ENCODE data around the gene RPS6KC1.
"Not testable (repeated sequence)": the region's sequence is repeated elsewhere in the genome, so short reads cannot be mapped to it uniquely, and the experiment has no call there.

The RPS6KC1 gene

GRCh38 chr1:213201380-213202155 lies 150.5 kb downstream of the RPS6KC1 start:
- DNase-seq, result no peak
- intact Hi-C loops (cut with DNase I), result no loop called here

DNA sequence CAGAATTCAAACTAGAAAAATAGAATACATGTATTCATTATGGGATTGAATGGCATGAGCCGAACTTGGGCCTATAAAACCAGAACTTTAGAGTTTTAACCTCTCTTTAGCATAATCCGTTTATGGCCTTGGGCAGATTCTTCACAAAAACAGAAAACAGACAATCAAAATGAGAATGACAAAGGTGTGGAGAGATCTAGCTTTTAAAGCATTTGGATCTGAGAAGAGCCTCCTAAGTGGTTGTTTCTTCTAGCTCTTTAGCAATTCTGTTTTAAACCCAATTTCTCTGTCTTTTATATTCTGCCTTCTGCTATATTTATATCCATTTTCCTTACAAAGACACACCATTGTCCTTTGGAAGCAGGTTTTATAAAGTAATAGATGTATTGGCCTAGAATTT lies 160.2 kb downstream of the RPS6KC1 start:
- DNase-seq, result no peak

DNA sequence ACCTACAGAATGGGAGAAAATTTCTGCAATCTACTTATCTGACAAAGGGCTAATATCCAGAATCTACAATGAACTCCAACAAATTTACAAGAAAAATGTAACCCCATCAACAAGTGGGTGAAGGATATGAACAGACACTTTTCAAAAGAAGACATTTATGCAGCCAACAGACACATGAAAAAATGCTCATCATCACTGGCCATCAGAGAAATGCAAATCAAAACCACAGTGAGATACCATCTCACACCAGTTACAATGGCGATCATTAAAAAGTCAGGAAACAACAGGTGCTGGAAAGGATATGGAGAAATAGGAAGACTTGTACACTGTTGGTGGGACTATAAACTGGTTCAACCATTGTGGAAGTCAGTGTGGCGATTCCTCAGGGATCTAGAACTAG lies 168.0 kb downstream of the RPS6KC1 start:
- intact Hi-C loops (cut with DNase I); DNase-seq: not testable (repeated sequence)

More for the DNA sequence above, 160.2 kb downstream of the RPS6KC1 start:
- intact Hi-C loops (cut with DNase I), result no loop called here

GRCh38 chr1:213221209-213221608 lies 170.2 kb downstream of the RPS6KC1 start:
- no peak for DNase-seq
- intact Hi-C loops (cut with DNase I), result no loop called here

DNA sequence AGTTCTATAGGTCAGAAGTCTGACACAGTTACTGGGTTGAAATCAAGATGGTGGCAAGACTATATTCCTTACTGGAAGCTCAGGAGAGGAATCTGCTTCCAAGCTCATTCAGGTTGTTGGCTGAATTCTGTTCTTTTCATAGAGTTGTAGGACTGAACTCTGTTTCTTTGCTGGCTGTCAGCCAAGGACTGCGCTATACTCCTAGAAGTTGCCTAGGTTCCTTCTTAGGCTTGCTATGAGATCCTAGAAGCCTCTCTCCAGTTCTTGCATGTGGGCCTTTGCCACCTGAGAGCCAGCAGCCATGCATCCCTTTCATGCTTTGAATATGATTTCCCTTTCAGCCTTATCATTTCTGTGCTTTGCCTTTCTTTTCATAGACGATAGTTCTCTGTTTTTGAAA lies 176.4 kb downstream of the RPS6KC1 start:
- no peak for DNase-seq
- intact Hi-C loops (cut with DNase I), result no loop called here

DNA sequence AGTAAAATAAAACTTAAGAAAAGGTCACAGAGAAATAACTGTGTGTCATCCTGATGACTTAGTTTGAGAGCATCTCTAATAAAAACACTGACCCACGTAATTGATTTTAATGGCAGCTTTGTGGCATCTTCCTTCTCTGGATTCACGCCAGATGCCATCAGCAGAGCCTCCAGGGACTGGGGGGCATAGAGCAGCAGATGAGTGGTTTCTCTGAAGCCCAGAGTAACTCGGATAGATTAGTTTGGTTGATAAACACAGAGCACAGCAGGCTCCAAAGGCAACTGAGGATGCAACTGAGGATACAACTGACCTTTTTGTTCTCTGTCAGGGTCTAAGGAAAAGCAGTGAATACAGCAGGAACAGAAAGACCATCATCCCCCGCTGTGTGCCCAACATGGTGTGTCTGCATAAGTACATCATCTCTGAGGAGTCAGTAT lies 180.8 kb downstream of the RPS6KC1 start:
- no peak for DNase-seq
- intact Hi-C loops (cut with DNase I), result no loop called here

DNA sequence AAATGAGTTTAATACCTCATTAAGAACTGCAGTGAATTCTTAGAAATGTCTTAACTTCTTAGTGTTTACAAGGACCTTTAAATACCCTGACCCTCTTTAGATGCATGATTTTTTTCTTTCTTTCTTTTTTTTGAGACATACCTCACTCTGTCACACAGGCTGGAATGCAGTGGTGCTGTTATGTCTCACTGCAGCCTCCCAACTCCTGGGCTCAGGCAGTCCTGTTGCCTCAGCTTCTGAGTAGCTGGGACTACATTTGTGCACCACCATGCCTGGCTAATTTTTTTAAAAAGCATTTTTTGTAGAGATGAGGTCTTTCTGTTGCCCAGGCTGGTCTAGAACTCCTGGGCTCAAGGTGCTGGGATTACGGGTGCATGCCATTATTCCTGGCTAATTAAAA lies 191.8 kb downstream of the RPS6KC1 start:
- intact Hi-C loops (cut with DNase I), result no loop called here

DNA sequence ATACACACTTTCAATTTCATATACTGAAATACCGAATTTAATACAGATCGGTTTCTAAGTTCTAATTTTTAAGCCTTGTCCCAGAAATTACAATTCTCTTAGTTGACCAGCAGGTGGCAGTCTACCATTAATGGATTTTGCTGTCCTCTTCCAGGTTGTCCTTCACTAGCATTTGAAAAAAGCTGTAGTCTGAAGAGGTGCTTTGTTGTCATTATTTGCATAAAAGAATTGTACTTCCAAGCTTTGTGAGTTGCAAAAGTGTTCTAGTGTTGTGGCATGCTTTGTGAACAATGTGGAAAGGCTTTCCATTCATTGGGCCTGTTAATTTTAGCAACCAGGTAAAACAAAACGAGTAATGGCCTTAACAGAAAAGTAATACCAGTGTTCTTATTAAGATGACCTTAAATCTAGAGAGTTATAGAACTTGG lies 193.6 kb downstream of the RPS6KC1 start:
- intact Hi-C loops (cut with DNase I), result loop anchor here (1.0 kb wide), 1 partner anchor 879 kb away; no protein-coding TSS in a partner anchor
- DNase-seq, result peak in 2 of 10 donors; percentile 11 to 32

More for the DNA sequence above, 191.8 kb downstream of the RPS6KC1 start:
- no peak for DNase-seq

DNA sequence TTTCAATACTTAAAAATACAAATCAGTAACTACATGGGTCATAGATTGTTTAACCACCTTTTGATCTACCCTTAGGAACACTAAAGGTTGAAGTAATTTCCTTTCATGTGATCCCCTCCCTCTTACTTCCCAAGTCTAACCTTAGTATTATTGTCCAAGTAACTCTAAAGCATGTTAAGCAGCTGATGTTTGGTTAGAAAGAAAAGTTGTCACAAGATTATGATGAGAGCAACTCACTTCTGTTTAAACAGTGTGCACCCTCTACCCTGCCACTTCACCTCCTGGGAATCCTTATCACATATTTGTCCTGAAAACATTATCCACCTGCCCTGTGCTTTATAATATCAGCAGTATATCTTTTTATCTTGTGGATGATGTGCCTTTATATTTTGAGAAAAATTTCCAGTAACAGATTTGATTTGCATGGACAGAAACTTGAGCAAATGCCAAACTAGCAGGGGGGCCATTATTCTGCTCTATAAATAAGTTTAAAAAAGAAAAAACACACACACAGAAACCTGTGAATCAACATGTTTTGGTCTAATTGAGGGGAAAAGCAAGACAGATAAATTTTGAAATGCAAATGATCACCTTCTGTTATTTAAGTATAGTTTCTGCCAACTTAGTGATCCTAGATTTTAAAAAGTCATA lies 194.3 kb downstream of the RPS6KC1 start:
- intact Hi-C loops (cut with DNase I), result no loop called here
- DNase-seq, result no peak

GRCh38 chr1:213247038-213247437 lies 196.0 kb downstream of the RPS6KC1 start:
- no peak for DNase-seq
- intact Hi-C loops (cut with DNase I), result no loop called here

- intact Hi-C loops (cut with DNase I), result no loop called here
- DNase-seq, result no peak
Measured at GRCh38 chr1:213249395-213249794, 198.4 kb downstream of the RPS6KC1 start.

GRCh38 chr1:213250041-213250440 lies 199.0 kb downstream of the RPS6KC1 start:
- DNase-seq, result no peak
- intact Hi-C loops (cut with DNase I), result no loop called here

DNA sequence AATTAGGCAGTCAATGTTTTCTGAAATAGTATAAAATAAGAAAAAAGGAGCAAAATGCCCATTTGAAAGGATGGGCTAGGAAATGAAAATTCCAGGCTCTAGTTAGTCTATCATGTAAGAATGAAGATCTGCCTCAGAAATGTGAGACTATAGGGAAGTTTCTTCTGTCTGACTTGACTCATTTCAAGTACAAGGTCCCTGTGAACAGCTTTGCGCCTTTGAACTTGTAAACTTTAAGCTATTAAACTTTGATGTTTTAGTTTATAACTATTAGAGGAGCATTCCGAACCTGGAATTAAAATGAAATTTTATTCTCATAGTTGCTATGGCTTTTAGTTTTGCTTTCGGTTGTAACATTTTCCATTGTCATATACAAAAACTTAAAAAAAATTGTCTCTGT lies 199.4 kb downstream of the RPS6KC1 start:
- intact Hi-C loops (cut with DNase I), result no loop called here
- no peak for DNase-seq

DNA sequence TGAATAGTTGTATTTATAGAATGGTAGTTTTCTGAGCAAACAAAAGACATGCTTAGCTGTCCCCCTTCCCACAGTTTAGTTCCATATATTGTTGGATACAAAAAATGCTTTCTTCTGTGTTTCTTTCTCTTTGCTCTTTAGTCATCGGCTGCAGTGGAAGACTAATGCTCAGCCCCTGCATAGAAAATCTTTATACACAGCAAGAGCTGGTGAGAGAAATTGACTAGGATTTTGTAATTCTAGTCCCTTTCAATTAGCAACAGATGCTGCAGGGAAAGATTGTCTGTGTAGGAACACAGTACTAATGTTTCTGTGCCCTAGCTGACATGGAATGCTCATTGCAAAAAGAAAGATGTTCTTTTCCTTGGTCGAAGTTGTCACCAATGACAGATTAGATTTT lies 200.9 kb downstream of the RPS6KC1 start:
- intact Hi-C loops (cut with DNase I), result no loop called here
- no peak for DNase-seq

DNA sequence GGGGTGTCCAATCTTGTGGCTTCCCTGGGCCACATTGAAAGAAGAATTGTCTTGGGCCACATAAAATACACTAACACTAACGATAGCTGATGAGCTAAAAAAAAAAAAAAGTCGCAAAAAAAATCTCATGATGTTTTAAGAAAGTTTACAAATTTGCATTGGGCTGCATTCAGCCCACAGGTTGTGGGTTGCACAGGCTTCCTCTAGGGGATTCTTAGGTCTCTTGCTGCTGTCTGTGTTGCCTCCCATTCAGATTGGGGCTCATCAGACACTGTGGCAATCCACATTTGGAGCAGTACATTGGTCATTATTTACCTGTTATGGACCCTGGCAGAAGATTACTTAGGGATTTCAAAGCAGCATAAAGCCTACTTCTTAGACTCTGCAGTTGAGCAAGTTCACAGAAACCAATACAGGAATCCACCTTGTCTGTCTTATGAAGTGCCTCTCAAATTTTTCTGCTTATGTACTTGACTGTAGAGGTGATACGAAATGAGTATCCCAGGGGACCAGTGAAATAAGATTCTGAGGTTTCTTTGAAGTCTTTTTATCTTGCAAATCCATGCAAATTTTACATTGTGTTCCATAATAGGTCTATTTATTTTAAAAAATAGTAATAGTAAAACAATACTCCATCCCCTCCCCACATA lies 205.5 kb downstream of the RPS6KC1 start:
- no peak for DNase-seq
- intact Hi-C loops (cut with DNase I), result no loop called here

DNA sequence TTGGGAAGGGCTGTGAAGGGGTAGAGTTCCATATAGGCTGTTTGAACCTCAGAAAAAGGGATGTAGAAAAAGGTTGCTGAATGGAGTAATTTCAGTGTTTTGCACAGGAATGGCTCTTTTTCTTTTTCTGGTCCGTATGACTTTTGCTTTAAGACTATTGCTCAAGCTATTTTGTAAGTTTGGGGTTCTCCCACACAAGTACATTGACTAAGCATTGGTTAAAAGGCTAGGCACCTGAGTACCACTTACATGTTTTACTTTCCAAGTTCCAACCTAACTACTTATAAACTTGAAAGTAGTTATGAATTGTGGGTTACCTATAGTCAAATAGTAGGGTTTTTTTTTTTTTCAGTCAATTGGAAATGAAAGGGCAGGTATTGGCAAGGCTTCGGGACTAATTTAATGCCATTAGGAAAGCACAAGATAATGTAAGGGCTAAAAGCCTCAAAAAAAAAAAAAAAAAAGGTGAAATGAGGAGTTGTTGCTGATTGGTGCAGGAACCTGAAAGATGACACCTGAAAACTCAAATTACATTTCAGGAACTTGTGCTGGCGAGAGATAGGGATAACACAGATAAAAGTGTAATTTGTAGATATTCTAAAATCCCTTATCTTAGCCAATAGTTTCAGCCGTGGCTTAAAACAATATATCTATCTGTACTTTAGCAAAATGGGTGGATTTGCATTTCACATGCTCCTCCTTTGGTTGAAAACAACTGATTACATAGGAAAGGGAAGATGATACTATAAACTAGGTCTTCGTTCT lies 209.5 kb downstream of the RPS6KC1 start:
- DNase-seq, result no peak
- intact Hi-C loops (cut with DNase I), result no loop called here

- intact Hi-C loops (cut with DNase I), result no loop called here
- no peak for DNase-seq
Measured at GRCh38 chr1:213264531-213264930, 213.5 kb downstream of the RPS6KC1 start.

DNA sequence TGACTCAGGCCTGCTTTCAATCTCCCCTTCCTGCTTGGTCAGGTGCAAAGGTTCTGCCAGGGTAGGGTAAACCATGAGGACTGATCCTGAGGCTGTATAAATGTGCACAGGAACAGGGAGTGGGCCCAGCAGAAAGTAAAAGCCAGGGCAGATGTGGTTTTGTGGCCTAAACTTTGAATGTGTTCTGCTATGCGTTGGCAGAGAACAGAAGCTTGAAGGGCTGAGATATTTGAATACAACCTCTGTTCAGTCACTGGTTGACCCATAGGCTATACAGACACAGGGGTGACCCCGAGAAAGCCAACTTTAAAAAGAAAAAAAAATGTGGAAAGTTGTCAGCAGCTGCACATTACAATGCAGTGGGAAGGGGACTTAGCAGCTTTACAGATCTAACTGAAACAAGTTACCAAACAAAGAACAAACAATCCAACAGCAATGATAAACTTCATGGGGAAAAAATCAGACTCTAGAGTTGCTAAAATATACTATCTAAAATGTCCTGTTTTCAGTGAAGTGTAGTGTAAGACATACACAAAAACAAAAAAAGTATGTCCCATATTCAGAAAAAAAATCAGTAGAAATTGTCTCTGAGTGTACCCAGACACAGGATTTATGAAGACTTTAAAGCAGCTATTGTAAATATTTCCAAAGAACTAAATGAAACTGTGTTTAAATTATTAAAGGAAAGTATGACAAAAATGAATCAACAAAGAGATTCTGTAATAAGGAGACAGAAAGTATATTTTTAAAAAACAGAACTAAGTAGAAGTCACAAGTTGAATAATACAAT lies 216.1 kb downstream of the RPS6KC1 start:
- intact Hi-C loops (cut with DNase I), result no loop called here
- no peak for DNase-seq

GRCh38 chr1:213268221-213268620 lies 217.2 kb downstream of the RPS6KC1 start:
- intact Hi-C loops (cut with DNase I), result no loop called here
- DNase-seq, result no peak

DNA sequence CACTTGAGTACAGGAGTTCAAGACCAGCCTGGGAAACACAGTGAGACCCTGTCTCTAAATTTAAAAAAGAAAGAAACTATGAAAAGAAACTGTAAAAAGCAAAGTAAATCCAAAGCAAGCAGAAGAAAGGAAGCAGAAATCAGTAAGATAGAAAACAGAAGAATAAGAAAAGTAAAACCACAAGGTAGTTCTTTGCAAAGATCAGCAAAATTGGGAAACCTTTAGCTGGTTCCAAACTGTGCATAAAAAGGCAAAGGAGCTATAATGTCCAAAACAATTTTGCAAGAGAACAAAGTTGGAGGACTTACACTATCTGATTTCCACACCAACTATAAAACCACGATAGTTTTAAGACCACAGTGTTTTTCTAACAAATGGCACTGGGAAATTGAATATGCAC lies 218.8 kb downstream of the RPS6KC1 start:
- DNase-seq, result no peak
- intact Hi-C loops (cut with DNase I), result no loop called here

Data from posterior cingulate gyrus (tissue), 11 donors.